GM10847 (cell line): Measurements from ENCODE around the gene CCDC149.

ENCODE experiments used
- POLR2A ChIP-seq: IDR thresholded peaks from 2 replicates; pipeline ENCODE4 v1.6.1; 2011; ENCODE audit not compliant: insufficient read length; ENCODE audit errors: extremely low read depth

The CCDC149 gene

GRCh38 chr4:24924309-24924781 is 11.5 kb upstream of the CCDC149 start:
- no peak for TF ChIP-seq POLR2A

- TF ChIP-seq POLR2A: no peak
Observed at GRCh38 chr4:24923550-24923949, 10.7 kb upstream of the CCDC149 start.

GRCh38 chr4:24923002-24923401 is 10.2 kb upstream of the CCDC149 start:
- no peak for TF ChIP-seq POLR2A

GRCh38 chr4:24922416-24922815 is 9.6 kb upstream of the CCDC149 start:
- no peak for TF ChIP-seq POLR2A

- no peak for TF ChIP-seq POLR2A
Observed at GRCh38 chr4:24921491-24921890, 8.6 kb upstream of the CCDC149 start.

GRCh38 chr4:24920008-24920407 is 7.2 kb upstream of the CCDC149 start:
- TF ChIP-seq POLR2A: no peak

GRCh38 chr4:24917076-24917856 is 4.4 kb upstream of the CCDC149 start:
- no peak for TF ChIP-seq POLR2A

GRCh38 chr4:24915121-24915922 is 2.5 kb upstream of the CCDC149 start:
- no peak for TF ChIP-seq POLR2A

- no peak for TF ChIP-seq POLR2A
Observed at GRCh38 chr4:24914460-24914859, 1.6 kb upstream of the CCDC149 start.

GRCh38 chr4:24913119-24913485 is 260 bp upstream of the CCDC149 start:
- no peak for TF ChIP-seq POLR2A

GRCh38 chr4:24910499-24910898 is 2.3 kb downstream of the CCDC149 start:
- TF ChIP-seq POLR2A: no peak

GRCh38 chr4:24897639-24898038 is 15.2 kb downstream of the CCDC149 start:
- no peak for TF ChIP-seq POLR2A

- no peak for TF ChIP-seq POLR2A
Observed at GRCh38 chr4:24896977-24897376, 15.9 kb downstream of the CCDC149 start.

- TF ChIP-seq POLR2A: no peak
Observed at GRCh38 chr4:24896056-24896455, 16.8 kb downstream of the CCDC149 start.

- TF ChIP-seq POLR2A: no peak
Observed at GRCh38 chr4:24895461-24895860, 17.4 kb downstream of the CCDC149 start.

GRCh38 chr4:24894846-24895245 is 18.0 kb downstream of the CCDC149 start:
- no peak for TF ChIP-seq POLR2A
